PC-3 (cell line): ENCODE data around the gene PXK. TPM values are rescaled to one million over a fixed set of nuclear protein-coding genes. Genes with fewer than 3 reads are reported as not detected.

Source experiments
- ATAC-seq: fragments of 200-7000 bp; cut with Tn5 transposase; 2 replicates; pipeline ENCODE4 v1.9.1; 2020; ENCODE audit warnings: mild to moderate bottlenecking, moderate library complexity
- BruUV-seq: library from RNA; stranded (reverse); fragments of 400-500 nt; replicated peaks from 2 replicates; lab custom pipeline; 2021; lab: Mats Ljungman, UMichigan
- CTCF ChIA-PET: fragments of 300-600 bp; sonication (Branson Sonifier 250); formaldehyde crosslinking; loops from one replicate; lab custom pipeline; 2022; ENCODE audit warnings: antibody characterized with exemption; lab: Charles Lee
- POLR2A ChIA-PET: fragments of 300-600 bp; sonication (Branson Sonifier 250); formaldehyde crosslinking; loops from one replicate; lab custom pipeline; 2022; ENCODE audit warnings: antibody characterized with exemption; ENCODE audit not compliant: unreplicated experiment; lab: Charles Lee
- DNase-seq: peaks from one replicate; pipeline ENCODE4 v3.0.0-alpha.2; 2015
- H2AFZ ChIP-seq: fragments of 300-600 bp; sonication (generic); 2 replicates; pipeline ENCODE4 v1.6.0; 2016; ENCODE audit warnings: antibody characterized with exemption, low read length
- H3F3A ChIP-seq: fragments of 300-600 bp; sonication (generic); one replicate; pipeline ENCODE4 v1.6.0; 2017; ENCODE audit warnings: antibody characterized with exemption, low read length, control low read depth, mild to moderate bottlenecking; ENCODE audit not compliant: unreplicated experiment
- H3K27ac ChIP-seq: fragments of 300-600 bp; sonication (generic); 2 replicates; pipeline ENCODE4 v1.5.1; 2016; ENCODE audit warnings: mild to moderate bottlenecking, low read length
- H3K27me3 ChIP-seq: fragments of 300-600 bp; sonication (generic); 2 replicates; pipeline ENCODE4 v1.6.1; 2016; ENCODE audit warnings: low read length, mixed read lengths
- H3K36me3 ChIP-seq: fragments of 300-600 bp; sonication (generic); 2 replicates; pipeline ENCODE4 v1.6.1; 2016; ENCODE audit warnings: low read depth, mixed run types, low read length, mixed read lengths
- H3K4me1 ChIP-seq: fragments of 300-600 bp; sonication (generic); 2 replicates; pipeline ENCODE4 v1.5.1; 2016; ENCODE audit warnings: low read length; ENCODE audit not compliant: insufficient read depth
- H3K4me2 ChIP-seq: fragments of 300-600 bp; sonication (generic); 2 replicates; pipeline ENCODE4 v1.6.0; 2016; ENCODE audit warnings: low read length
- H3K4me3 ChIP-seq: fragments of 300-600 bp; sonication (generic); 2 replicates; pipeline ENCODE4 v1.5.1; 2016; ENCODE audit warnings: mild to moderate bottlenecking, low read length, mixed read lengths
- H3K79me2 ChIP-seq: fragments of 300-600 bp; sonication (generic); 2 replicates; pipeline ENCODE4 v1.6.1; 2017; ENCODE audit warnings: low read length, mixed read lengths
- H3K9ac ChIP-seq: fragments of 300-600 bp; sonication (generic); 2 replicates; pipeline ENCODE4 v1.6.0; 2016; ENCODE audit warnings: mild to moderate bottlenecking, low read length
- H3K9me2 ChIP-seq: fragments of 300-600 bp; sonication (generic); replicated peaks from 2 replicates; pipeline ENCODE4 v1.6.1; 2016; ENCODE audit warnings: mixed run types, low read length, mixed read lengths
- H3K9me3 ChIP-seq: fragments of 300-600 bp; sonication (generic); 2 replicates; pipeline ENCODE4 v1.6.1; 2016; ENCODE audit warnings: low read length, mixed read lengths
- H4K20me1 ChIP-seq: fragments of 300-600 bp; sonication (generic); 2 replicates; pipeline ENCODE4 v1.6.1; 2016; ENCODE audit warnings: low read length, mixed read lengths
- EZH2 ChIP-seq: fragments of 300-600 bp; sonication (generic); IDR thresholded peaks from one replicate; pipeline ENCODE4 v1.6.1; 2017; ENCODE audit warnings: antibody characterized with exemption, mild to moderate bottlenecking, low read length; ENCODE audit not compliant: unreplicated experiment
- EZH2phosphoT487 ChIP-seq: fragments of 300-600 bp; sonication (generic); IDR thresholded peaks from 2 replicates; pipeline ENCODE4 v1.6.1; 2018; ENCODE audit warnings: mild to moderate bottlenecking, antibody characterized with exemption, low read length, borderline replicate concordance
- intact Hi-C: fragments of 100-400 bp; cut with micrococcal nuclease; formaldehyde crosslinking; loops from 2 replicates; pipeline ENCODE4 v1.9.0; 2023
- total RNA-seq: library from RNA; depleted of rRNA; stranded (reverse); fragments of >200 nt; gene quantifications from 2 replicates; pipeline ENCODE4 v1.2.3, GENCODE V29; 2014
- TF ChIP-seq, protein P1 (sequence below): fragments of 300-600 bp; sonication (generic); conservative IDR thresholded peaks from 2 replicates; pipeline ENCODE4 v1.5.1; 2017; ENCODE audit warnings: antibody characterized with exemption, low read depth, mild to moderate bottlenecking, low read length

PXK gene
- total RNA-seq, 1 experiment from 2014 or later, result 14.5 TPM

DNA sequence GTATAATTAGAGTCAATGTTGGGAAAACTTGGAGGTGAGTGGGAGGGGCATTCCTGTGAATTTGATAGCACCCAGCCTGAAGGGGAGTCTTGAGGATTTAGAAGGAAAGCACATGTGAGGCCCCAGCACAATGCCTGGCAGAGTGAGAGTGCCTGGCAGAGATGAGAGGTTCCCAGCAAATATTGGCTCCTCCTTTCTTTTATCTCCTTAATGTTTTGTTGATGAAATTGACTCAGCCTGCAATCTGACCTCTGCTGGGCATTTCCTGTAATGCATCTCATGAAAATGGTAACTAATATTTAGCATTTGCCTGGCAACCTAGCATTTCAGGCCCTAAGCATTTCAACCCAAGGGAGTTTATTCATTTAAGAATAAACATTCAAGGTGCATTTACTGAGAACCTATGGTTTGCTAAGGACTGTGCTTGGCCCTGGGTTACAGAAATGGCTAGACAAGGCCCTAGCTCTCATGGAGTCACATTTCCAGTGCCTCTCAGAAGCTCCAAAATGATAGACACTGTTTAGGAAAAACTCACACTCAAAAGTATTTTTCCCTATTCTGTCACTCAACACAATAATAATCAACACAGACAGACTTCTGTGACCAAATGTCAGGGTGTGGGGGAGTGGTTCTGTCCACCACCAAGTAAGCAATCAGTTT lies 82.0 kb downstream of the PXK start:
- Histone ChIP-seq H3K9ac (peak overlapping the region; percentile 34), H3K4me1 (peaks cover 6% of the 10 kb centered on the region), H3K9me2 (no peaks in the 10 kb centered on the region), H3K79me2 (no peaks in the 10 kb centered on the region), H3K9me3 (no peaks in the 10 kb centered on the region), H3K4me2 (no peak overlapping the region), H3K27me3 (no peaks in the 10 kb centered on the region), H3K36me3 (no peaks in the 10 kb centered on the region; the same call in 1 of the 2 replicates), H3K4me3 (no peak overlapping the region), H3K27ac (peak overlapping the region; percentile 48), H3F3A (no peaks in the 10 kb centered on the region), H4K20me1 (no peaks in the 10 kb centered on the region), H2AFZ (no peak overlapping the region)
- peak; percentile 85 for DNase-seq
- TF ChIP-seq EZH2phosphoT487, result no peak
- TF ChIP-seq, protein P1, sequence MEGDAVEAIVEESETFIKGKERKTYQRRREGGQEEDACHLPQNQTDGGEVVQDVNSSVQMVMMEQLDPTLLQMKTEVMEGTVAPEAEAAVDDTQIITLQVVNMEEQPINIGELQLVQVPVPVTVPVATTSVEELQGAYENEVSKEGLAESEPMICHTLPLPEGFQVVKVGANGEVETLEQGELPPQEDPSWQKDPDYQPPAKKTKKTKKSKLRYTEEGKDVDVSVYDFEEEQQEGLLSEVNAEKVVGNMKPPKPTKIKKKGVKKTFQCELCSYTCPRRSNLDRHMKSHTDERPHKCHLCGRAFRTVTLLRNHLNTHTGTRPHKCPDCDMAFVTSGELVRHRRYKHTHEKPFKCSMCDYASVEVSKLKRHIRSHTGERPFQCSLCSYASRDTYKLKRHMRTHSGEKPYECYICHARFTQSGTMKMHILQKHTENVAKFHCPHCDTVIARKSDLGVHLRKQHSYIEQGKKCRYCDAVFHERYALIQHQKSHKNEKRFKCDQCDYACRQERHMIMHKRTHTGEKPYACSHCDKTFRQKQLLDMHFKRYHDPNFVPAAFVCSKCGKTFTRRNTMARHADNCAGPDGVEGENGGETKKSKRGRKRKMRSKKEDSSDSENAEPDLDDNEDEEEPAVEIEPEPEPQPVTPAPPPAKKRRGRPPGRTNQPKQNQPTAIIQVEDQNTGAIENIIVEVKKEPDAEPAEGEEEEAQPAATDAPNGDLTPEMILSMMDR, result peak; percentile 85
- ChIA-PET POLR2A (no interaction called here), CTCF (no interaction called here)
- intact Hi-C loops, result loop anchor here (1.0 to 10.0 kb wide), 4 partner anchors 81 to 230 kb away; partner anchors contain the start of genes HTD2 and RPP14
- peak; percentile 71 for ATAC-seq
- BruUV-seq, result no TSS peak

GRCh38 chr3:58416191-58416590 lies 83.5 kb downstream of the PXK start:
- no peak overlapping the region for H2AFZ ChIP-seq
- H3K4me1 ChIP-seq, result peaks cover 21% of the 10 kb centered on the region
- no peak overlapping the region for H3K4me2 ChIP-seq
- H3K9me2 ChIP-seq, result no peaks in the 10 kb centered on the region
- no peaks in the 10 kb centered on the region for H3K27me3 ChIP-seq
- H4K20me1 ChIP-seq, result no peaks in the 10 kb centered on the region
- intact Hi-C loops, result loop anchor here (10.0 kb wide), 1 partner anchor 231 kb away; no protein-coding TSS in a partner anchor
- H3K27ac ChIP-seq, result no peak overlapping the region
- ATAC-seq (no peak), DNase-seq (no peak)
- no TSS peak for BruUV-seq
- no peaks in the 10 kb centered on the region for H3K9me3 ChIP-seq
- CTCF ChIA-PET, result interaction anchor here (0.7 kb wide), 1 partner anchor 193 kb away, joined by 3 read pairs; no protein-coding TSS in a partner anchor
- no peak overlapping the region for H3K4me3 ChIP-seq
- peaks cover 5% of the 10 kb centered on the region for H3F3A ChIP-seq
- POLR2A ChIA-PET, result interaction anchor here (0.6 kb wide), 1 partner anchor 81 kb away, joined by 3 read pairs; no protein-coding TSS in a partner anchor
- H3K79me2 ChIP-seq, result no peaks in the 10 kb centered on the region
- TF ChIP-seq EZH2, result no peak
- no peak for TF ChIP-seq EZH2phosphoT487
- TF ChIP-seq, protein P1, result no peak
- H3K36me3 ChIP-seq, result no peaks in the 10 kb centered on the region; the same call in 1 of the 2 replicates
- no peak overlapping the region for H3K9ac ChIP-seq

DNA sequence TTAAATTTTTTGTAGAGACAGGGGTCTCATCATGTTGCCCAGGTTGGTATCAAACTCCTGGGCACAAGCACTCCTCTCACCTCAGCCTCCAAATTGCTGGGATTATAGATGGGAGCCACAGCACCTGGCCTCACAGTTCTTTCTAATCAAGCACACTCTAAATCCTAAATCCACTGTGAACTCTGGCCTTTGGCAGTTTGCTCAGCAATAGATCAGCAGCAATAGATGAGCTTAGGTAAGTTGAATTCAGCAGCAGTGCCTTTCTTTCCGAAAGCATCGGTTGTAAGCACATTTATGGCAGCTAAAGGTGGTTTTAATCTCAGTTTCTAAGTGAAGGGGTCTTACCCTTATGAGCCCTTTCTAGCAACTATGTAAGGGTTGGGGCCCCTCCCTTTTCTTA lies 84.4 kb downstream of the PXK start:
- POLR2A ChIA-PET, result no interaction called here
- DNase-seq (no peak), ATAC-seq (no peak)
- no peaks in the 10 kb centered on the region for H3K36me3 ChIP-seq
- no peaks in the 10 kb centered on the region for H3K9me3 ChIP-seq
- no peaks in the 10 kb centered on the region for H4K20me1 ChIP-seq
- no peak overlapping the region for H3K4me2 ChIP-seq
- H3F3A ChIP-seq, result peaks cover 5% of the 10 kb centered on the region
- H2AFZ ChIP-seq, result no peak overlapping the region
- no peak overlapping the region for H3K27ac ChIP-seq
- H3K4me3 ChIP-seq, result no peak overlapping the region
- CTCF ChIA-PET, result no interaction called here
- TF ChIP-seq, protein P1, result no peak
- TF ChIP-seq EZH2 (no peak), EZH2phosphoT487 (no peak)
- BruUV-seq, result no TSS peak
- H3K27me3 ChIP-seq, result no peaks in the 10 kb centered on the region
- H3K79me2 ChIP-seq, result no peaks in the 10 kb centered on the region
- H3K9ac ChIP-seq, result no peak overlapping the region
- intact Hi-C loops, result loop anchor here (10.0 kb wide), 1 partner anchor 232 kb away; no protein-coding TSS in a partner anchor
- H3K4me1 ChIP-seq, result peaks cover 21% of the 10 kb centered on the region
- no peaks in the 10 kb centered on the region for H3K9me2 ChIP-seq
